Non-pigmented ciliary epithelial cell (primary cell): ENCODE measurements around the gene GPR155.
"Not testable (repeated sequence)": the region's sequence is repeated elsewhere in the genome, so short reads cannot be mapped to it uniquely, and the experiment has no call there.

Experiments
- DNase-seq: peaks from one replicate; pipeline ENCODE4 v3.0.0-alpha.2; 2010; ENCODE audit warnings: low read depth

Gene GPR155

DNA sequence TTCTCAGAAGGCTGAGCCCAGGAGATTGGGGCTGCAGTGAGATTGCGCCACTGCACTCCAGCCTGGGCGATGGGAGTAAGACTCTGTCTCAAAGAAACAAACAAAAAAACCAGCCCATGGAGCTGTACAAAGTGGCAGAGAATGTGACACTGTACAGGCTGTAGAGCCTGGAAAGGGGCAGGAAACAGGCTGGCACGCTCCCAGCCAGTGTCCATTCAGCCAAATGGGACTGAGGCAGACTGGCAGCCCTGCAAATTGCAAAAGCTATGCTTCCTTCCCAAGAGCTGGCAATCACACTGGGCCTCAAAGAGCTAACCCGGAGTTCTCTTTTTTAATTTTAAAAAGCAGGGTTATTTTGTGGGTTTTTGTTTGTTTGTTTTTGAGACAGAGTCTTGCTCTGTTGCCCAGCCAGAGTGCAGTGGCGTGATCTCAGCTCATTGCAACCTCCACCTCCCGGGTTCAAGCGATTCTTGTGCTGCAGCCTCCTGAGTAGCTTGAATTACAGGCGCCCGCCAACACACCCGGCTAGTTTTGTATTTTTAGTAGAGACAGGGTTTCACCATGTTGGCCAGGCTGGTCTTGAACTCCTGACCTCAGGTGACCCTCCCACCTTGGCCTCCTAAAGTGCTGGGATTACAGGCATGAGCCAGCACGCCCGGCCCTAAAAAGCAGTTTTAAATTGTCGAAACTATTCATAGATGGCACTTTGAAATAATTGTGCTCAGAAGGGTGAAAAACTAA lies 48.5 kb downstream of the GPR155 start:
- DNase-seq: no peak

DNA sequence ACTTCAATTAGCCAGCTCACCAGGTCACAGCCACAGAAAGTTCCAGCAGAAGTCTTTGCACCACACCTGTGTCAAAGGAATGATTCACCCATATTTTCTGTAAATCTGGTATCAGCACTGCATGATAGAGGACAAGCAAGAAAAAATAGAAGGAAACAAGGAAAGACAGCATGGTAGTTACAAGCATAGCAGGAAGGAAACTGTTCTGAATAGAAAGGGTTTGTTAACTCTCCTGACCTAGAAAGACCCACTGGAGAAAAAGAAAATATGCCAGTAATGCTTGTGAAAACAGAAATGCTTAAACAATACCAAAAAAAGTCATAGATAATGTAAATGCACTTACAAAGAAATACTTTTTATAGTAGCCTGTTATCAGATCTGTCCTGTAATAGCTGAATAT lies 50.5 kb downstream of the GPR155 start:
- DNase-seq: no peak

DNA sequence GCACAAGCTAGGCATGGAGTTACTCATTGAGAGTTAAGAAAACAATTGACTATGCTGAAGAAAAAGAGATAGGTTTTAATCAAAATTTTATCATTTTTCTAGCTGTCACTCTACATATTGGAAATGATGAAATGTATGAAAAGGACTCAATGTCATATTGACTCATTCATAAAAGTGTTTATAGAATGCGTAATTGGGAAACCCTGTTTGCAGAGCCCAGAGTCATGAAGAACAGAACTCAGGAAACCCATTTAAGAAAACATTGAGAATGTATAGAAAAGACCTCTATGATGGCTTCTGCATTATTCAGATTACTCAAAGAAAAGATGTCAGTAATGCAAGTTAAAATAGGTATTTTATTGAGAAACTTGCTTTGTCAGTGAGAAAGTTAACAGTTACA lies 54.9 kb downstream of the GPR155 start:
- DNase-seq: no peak

DNA sequence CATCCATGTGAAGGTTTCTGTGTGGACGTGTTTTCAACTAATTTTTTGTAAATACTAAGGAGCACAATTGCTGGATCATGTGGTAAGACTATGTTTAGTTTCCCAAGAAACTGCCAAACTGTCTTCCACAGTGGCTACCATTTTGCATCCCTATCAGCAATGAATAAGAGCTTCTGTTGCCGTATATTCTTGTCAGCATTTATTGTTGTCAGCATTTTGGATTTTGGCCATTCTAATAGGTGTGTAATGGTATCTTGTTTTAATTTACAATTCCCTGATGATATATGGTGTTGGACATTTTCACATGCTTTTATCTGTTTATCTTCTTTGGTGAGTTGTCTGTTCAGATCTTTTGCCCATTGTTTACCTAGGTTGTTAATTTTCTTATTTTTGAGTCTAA lies 56.8 kb downstream of the GPR155 start:
- DNase-seq: no peak

DNA sequence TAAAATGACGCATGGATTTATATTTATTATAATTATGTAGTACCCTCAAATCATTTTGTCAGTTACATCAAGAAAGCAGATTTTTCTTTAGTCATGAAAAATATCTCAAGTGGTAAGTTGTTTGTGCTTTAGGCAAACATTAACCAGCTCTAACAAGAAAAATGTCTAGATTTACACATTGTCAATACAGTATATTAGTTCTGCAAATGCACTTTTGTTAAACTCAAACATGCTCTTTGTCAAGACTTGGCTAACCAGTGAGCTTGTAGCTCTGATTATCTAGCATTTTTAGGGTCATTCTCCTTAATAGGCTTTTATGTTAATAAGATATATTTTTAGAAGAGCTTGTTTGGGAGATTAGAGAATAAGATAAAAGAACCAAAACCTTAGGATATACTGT lies 58.6 kb downstream of the GPR155 start:
- DNase-seq: no peak

DNA sequence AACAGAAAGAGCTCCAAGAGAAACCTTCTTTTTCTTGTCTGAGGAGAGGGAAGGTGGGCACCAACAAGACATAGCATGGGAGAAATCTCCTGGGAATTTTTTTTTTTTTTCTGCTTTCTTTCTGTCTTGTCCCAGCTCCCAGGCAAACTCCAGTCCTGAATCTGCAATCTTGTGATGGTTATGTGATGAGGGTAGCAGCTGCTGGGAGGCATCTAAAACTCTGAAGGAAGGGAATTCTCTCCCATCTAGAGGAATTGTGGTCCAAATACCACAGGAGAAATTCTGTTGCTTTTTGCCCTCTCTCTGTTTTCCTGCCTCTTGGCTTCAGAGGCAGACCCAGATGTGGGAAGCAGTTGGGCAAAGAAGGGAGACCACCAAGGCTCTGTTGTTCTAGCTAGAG lies 74.6 kb downstream of the GPR155 start:
- DNase-seq: no peak

DNA sequence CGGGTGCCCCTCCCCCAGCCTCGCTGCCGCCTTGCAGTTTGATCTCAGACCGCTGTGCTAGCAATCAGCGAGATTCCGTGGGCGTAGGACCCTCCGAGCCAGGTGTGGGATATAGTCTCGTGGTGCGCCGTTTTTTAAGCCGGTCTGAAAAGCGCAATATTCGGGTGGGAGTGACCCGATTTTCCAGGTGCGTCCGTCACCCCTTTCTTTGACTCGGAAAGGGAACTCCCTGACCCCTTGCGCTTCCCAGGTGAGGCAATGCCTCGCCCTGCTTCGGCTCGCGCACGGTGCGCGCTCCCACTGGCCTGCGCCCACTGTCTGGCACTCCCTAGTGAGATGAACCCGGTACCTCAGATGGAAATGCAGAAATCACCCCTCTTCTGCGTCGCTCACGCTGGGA lies 76.8 kb downstream of the GPR155 start:
- not testable (repeated sequence) for DNase-seq

DNA sequence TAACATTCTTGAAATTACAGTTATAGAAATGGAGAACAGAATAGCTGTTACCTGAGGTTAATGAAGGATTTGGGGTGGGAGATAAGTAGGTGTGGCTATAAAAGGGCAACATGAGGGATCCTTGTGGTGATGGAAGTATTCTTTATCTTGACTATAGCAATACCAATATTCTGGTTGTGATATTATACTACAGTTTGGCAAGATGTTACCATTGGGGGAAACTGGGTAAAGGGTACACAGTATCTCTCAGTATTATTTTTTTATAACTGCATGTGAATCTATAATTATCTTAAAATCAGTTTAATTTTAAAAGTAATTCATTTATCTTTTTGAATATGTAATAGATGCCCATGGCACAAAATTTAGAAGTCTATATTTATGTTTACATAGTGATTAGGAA lies 83.2 kb downstream of the GPR155 start:
- no peak for DNase-seq

DNA sequence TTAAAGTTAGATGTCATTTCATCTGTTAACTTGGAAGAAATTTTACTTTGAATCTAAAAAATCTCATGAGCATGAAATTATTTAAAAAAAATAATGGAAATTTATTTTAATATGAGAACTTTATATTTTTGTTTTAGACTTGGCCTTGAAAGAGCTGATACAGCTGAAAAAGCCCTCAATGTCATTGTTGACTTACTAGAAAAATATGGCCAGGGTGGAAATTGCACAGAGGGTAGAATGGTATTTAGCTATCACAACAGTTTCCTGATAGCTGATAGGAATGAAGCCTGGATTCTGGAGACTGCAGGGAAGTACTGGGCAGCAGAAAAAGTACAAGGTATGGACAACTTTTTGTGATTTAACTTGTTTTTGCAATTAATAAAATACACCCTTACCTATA lies 86.0 kb downstream of the GPR155 start:
- no peak for DNase-seq

DNA sequence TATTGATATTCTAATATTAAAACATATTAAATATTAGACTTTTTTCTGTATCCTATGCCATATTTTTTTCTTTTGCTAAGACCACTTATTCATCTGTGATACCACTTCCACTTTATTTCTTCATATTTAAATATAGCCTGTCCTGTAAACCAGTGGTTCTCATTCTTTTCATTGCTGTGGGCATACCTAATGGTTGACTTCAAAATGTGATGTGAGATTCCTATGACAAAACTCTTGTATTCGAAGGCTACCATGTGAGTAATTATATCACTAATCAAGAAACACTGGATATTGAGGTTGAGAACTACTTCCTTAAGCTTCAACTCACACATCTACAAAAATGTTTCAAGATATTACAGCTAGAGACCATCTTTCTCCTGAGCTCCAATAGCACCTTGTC lies 87.7 kb downstream of the GPR155 start:
- peak; percentile 19 for DNase-seq

DNA sequence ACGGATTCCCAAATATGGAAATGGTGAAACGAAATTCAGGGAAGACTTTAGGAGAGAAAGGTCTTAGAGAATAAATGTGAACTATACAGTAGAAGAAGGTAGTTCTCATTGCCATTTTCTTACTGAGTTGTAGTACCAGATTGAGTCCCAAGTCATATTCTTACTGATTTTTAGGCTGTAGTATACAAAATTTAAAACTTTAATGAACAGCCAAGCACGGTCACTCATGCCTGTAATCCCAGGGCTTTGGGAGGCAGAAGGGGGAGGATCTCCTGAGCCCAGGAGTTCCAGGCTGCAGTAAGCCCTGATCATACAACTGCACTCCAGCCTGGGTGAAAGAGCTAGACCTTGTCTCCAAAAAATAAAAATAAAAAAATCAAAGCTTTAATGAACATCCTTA lies 89.1 kb downstream of the GPR155 start:
- no peak for DNase-seq

DNA sequence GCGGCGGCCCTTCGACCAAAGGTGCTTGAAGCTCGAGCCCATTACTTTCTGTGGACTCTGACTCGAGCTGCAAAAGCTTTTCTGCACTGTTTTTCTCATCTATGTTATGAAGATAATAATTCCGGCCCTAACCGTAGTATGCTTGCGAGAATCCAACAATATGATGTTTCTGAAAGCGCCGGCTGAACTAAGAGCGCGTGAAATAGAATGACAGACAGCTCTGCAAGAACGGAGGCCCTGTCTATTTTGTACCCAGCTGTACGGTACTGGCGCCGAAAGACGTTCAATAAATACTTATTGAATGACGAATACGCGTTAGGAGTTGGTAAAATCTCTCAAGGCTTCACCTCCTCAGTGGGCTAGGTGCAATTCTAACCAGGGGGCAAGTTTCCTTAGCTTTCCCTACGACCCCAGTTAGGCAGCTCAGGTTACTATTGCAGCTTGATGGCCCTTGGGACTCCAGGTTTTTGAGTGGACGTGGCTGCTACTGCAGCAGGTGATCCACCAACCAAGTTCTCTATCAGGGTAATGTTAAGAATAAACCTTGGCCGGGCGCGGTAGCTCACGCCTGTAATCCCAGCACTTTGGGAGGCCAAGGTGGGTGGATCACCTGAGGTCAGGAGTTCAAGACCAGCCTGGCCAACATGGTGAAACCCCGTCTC lies 90.7 kb downstream of the GPR155 start:
- no peak for DNase-seq

DNA sequence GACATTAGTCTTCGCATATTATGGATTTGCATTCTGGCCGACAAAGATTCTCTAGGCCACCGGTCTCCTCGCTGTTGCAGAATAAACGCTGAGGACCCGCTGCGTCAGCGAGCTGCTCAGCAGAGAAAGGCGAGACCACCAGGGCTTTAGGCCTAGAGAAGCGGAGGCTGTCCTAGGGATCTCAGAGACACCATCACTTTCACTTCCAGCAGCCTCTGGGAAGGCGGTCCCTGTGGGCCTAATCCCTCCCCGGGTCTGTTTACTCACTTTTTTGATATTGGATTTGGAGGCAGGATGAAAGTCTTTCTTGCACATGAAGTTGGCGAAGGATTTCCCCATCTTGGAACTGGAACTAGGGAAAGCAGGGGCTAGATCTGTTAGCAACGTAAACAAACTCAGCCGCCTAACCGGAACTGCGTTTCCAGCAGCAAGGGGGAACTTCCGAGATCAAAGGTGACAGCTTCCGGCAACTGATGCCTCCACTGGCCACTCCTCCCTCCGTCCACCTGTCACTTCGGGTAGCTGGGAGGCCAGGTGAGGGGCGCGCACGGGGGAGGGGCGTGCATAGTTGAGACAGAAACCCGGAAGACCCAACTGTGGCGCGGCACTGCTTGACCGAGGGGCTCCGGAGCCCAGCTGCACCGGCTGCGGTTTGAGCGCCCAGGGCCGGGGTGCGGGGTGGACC lies 91.4 kb downstream of the GPR155 start, which contains the start of gene SCRN3:
Gene SCRN3 (plus strand): TSS at position 447 of the 685 bp plus-strand sequence. CDS start 2,554 bp downstream, outside the sequence.
- peak; percentile 31 for DNase-seq

DNA sequence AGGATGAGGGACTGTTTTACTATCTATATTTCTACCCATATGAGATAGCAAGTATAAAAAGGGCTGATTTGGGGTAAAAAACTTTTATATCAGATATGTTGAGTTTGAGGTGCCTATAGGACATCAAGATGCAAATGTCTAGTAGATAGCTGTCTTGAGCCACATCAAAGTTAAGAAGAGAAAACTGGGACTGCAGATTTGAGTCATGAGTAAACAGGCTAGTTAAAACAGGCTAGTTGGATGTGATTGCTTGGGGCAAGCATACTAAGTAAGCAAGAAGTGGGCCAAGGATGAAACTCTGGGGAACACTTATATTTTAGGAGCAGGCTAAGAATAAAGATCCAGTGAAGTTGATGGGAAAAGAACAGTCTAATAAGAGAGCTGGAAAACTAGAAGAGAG lies 94.1 kb downstream of the GPR155 start:
- DNase-seq: no peak

DNA sequence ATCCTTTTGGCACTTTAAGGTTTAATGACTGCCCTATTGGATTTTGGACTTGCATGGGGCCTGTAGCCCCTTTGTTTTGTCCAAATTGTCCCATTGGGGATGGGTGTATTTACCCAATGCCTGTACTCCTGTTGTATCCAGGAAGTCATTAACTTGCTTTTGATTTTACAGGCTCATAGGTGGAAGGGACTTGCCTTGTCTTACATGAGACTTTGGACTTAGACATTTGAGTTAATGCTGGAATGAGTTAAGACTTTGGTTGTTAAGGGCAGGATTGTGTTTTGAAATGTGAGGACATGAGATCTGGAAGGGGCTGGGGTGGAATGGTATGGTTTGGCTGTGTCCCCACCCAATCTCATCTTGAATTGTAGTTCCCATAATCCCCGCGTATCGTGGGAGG lies 96.5 kb downstream of the GPR155 start:
- not testable (repeated sequence) for DNase-seq

DNA sequence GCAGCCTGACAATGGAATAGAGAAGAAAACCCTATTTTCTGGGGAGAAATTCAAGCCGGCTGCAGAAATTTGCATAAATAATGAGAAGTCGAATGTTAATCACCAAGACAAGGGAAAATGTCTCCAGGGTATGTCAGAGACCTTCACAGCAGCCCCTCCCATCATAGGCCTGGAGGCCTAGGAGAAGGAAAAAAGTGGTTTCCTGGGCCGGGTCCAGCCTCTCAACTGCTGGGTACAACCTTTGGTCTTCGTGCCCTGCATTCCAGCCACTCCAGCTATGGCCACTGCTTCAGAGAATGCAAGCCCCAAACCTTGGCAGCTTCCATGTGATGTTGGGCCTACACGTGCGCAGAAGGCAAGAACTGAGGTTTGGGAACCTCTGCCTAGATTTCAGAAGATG lies 97.3 kb downstream of the GPR155 start:
- no peak for DNase-seq

DNA sequence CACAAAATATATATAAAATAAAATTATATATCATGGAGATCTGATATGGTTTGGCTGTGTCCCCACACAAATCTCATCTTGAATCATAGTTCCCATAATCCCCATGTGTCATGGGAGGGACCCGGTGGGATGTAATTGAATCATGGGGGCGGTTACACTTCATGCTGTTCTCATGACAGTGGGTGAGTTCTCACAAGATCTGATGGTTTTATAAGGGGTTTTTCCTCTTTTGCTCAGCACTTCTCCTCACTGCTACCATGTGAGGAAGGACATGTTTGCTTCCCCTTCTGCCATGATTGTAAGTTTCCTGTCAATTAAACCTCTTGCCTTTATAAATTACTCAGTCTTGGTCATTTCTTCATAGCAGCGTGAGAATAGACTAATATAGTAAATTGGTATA lies 98.1 kb downstream of the GPR155 start:
- not testable (repeated sequence) for DNase-seq

DNA sequence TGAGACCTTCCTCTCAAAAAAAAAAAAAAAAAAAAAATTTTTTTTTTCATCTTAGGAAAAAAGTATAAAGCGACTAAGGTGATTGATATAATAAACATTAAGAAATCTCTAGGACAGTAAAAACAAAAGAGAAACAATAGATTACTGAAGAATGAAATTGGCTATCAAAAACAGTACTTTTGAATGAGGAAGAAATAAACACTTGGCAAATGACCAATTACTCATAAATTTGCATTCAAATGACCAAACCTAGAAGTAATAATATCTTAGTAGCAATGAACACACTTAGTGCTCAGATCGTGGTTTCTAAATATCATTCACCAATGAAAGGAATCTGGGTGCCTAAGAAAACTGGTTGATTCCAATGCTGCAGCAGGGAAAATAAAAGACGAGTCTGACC lies 101.6 kb downstream of the GPR155 start:
- DNase-seq: no peak

DNA sequence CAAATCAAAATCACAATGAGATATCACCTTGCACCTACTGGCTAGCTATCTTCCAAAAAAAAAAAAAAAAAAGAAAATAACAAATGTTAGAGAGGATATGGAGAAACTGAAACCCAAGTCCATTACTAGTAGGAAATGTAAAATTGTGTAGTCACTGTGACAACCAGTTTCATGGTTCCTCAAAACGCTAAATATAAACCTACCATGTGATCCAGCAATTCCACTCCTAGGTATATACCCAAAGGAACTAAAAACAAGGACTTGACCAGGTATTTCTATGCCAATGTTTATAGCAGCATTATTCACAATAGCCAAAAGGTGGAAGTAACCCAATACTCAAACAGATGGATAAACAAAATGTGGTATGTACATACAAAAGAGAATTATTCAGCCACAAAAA lies 103.0 kb downstream of the GPR155 start:
- DNase-seq: no peak
